Measurements from ENCODE around the gene LRFN2. TPM values are rescaled to one million over a fixed set of nuclear protein-coding genes. Genes with fewer than 3 reads are reported as not detected.

Gene LRFN2
- not detected for total RNA-seq
- not detected for polyA plus RNA-seq (ENCODE audit: insufficient read depth, low read depth, low replicate concordance)
- long read RNA-seq, donor 1, partial matches to known transcripts: 0 of 1 reads
- long read RNA-seq, donor 1, other reads (novel, unspliced or antisense): 0 of 1 reads
- long read RNA-seq, donor 2: 0 reads
- long read RNA-seq, donor 3: 0 reads
- long read RNA-seq, donor 4: 0 reads
- long read RNA-seq, donor 5: 0 reads
- long read RNA-seq, donor 6: 0 reads
- long read RNA-seq, donor 7: 0 reads
- long read RNA-seq, donor 8: 0 reads
- long read RNA-seq, donor 9: 0 reads
- long read RNA-seq, donor 10, partial matches to known transcripts: 0 of 1 reads
- long read RNA-seq, donor 10, other reads (novel, unspliced or antisense): 0 of 1 reads

DNA sequence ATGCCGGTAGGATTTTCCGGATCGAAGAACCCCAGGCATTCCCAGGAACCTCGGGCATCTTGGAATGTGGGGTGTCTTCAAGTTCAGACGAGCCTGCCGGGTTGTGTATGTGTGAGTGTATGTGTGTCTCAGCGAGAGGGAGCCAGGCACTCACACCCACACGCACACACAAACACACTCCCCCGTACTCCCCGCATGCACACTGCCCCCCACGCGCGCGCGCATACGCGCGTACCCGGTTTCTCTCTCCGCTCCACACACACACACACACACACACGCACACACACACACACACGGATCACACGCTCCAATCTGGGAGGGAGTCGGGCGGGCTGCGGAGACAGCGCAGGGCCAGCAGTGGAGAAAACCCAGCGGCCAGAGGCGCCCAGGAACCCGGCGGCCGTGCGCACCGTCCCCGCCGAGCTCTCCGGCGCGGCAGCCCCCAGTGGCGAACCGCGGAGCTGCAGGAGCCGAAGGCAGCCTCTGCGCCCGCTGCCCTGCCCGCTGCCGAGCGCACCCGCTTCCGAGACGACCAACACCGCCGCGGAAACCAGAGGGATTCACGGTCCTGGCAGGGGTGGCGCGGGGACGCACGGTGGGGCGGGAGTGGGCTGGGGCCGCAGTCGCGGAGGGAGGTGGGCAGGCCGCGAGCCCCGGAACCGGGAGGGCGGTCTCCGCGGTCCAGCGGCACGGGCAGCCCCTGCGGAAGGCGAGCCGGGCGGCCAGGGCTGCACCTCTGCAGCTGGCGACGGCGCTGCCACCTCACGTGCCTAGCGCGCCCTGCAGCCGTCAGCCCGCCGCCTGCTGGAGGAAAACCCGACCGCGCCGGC lies at the start of gene LRFN2:
LRFN2 (minus strand) TSS at position 125 of the 830 bp plus-strand sequence.
- H3K9ac ChIP-seq (ENCODE audit: low read length in 3 of 3): peak within 1 kb of the TSS in 1 of 3 donors; percentile 26
- no peaks in the 10 kb centered on the region for H3K36me3 ChIP-seq (ENCODE audit: control insufficient read depth in 2 of 3, insufficient read depth in 3 of 3, low read length in 3 of 3)
- H3K27me3 ChIP-seq (ENCODE audit: control insufficient read depth, insufficient read depth, low read length): peaks cover 5% of the 10 kb centered on the region
- no peak within 1 kb of the TSS for H3K27ac ChIP-seq (ENCODE audit: low read depth in 2 of 2, low read length in 2 of 2)
- H3K4me3 ChIP-seq (ENCODE audit: low read length in 3 of 3): peak within 1 kb of the TSS; percentile 6 to 63 (median 63)
- intact Hi-C loops (cut with DNase I): no loop called here
- H3K9me3 ChIP-seq (ENCODE audit: control insufficient read depth in 2 of 3, insufficient read depth in 1 of 3, low read length in 3 of 3): no peaks in the 10 kb centered on the region
- H3K4me1 ChIP-seq (ENCODE audit: control insufficient read depth in 2 of 3, insufficient read depth in 2 of 3, low read depth in 1 of 3, low read length in 3 of 3): peaks cover 0 to 6% (median 4%) of the 10 kb centered on the region in 3 donors
- DNase-seq (peak; percentile 89 to 92 (median 91)), FAIRE-seq (no peak)
- TF ChIP-seq, protein P1, sequence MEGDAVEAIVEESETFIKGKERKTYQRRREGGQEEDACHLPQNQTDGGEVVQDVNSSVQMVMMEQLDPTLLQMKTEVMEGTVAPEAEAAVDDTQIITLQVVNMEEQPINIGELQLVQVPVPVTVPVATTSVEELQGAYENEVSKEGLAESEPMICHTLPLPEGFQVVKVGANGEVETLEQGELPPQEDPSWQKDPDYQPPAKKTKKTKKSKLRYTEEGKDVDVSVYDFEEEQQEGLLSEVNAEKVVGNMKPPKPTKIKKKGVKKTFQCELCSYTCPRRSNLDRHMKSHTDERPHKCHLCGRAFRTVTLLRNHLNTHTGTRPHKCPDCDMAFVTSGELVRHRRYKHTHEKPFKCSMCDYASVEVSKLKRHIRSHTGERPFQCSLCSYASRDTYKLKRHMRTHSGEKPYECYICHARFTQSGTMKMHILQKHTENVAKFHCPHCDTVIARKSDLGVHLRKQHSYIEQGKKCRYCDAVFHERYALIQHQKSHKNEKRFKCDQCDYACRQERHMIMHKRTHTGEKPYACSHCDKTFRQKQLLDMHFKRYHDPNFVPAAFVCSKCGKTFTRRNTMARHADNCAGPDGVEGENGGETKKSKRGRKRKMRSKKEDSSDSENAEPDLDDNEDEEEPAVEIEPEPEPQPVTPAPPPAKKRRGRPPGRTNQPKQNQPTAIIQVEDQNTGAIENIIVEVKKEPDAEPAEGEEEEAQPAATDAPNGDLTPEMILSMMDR (IDR thresholded peaks at IDR 0.05; ENCODE audit: borderline replicate concordance, extremely low read depth, insufficient read depth): peak; percentile 74

DNA sequence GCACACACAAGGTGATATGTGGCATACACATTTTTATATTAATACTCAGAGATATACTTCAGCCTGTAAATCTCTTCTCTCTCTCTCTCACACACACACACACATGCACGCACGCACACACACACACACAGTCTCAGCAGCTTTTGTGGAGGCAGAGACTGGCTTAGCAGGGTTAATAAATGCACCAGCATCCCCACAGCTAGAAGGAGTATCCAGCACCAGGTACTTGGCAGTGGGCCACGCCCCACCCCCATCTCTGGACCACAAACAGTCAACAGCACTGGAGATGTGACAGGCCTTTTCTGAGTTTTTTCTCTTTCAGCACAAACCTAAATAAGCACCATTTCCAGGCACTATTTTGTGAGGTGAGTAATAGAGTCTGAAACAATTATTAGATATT lies 47.3 kb upstream of the LRFN2 start:
- TF ChIP-seq, protein P1 (IDR thresholded peaks at IDR 0.05; ENCODE audit: borderline replicate concordance, extremely low read depth, insufficient read depth): no peak
- no peak overlapping the region for H3K4me3 ChIP-seq (ENCODE audit: low read length in 3 of 3)
- H3K4me1 ChIP-seq (ENCODE audit: control insufficient read depth in 2 of 3, insufficient read depth in 2 of 3, low read depth in 1 of 3, low read length in 3 of 3): no peaks in the 10 kb centered on the region
- H3K27me3 ChIP-seq (ENCODE audit: control insufficient read depth, insufficient read depth, low read length): no peaks in the 10 kb centered on the region
- FAIRE-seq: no peak
- H3K9me3 ChIP-seq (ENCODE audit: control insufficient read depth in 2 of 3, insufficient read depth in 1 of 3, low read length in 3 of 3): no peaks in the 10 kb centered on the region
- H3K36me3 ChIP-seq (ENCODE audit: control insufficient read depth in 2 of 3, insufficient read depth in 3 of 3, low read length in 3 of 3): no peaks in the 10 kb centered on the region
- no peak overlapping the region for H3K9ac ChIP-seq (ENCODE audit: low read length in 3 of 3)
- DNase-seq: peak in 1 of 5 donors; percentile 32
- no peak overlapping the region for H3K27ac ChIP-seq (ENCODE audit: low read depth in 2 of 2, low read length in 2 of 2)
- intact Hi-C loops (cut with DNase I): no loop called here

DNA sequence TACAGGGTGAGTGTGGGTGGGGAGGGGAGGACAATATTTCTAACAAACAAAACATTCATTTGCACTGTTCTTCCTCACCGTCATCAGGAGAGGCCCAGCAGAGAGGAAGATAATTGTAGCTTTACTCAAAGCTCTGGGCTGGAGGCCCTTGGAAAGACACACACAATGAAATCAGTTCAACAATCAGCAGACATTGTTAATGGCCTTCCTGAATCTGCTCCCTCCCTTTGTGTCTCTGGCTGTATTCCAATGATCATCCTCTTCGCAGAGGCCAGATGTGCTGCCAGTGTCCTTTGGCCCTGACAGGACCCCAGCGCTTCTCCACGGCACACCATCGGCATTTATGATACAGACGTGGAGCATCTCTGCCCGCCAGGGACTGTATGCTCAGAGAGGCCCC lies 44.6 kb upstream of the LRFN2 start:
- no peaks in the 10 kb centered on the region for H3K4me1 ChIP-seq (ENCODE audit: control insufficient read depth in 2 of 3, insufficient read depth in 2 of 3, low read depth in 1 of 3, low read length in 3 of 3)
- H3K36me3 ChIP-seq (ENCODE audit: control insufficient read depth in 2 of 3, insufficient read depth in 3 of 3, low read length in 3 of 3): no peaks in the 10 kb centered on the region
- no peak overlapping the region for H3K4me3 ChIP-seq (ENCODE audit: low read length in 3 of 3)
- H3K9me3 ChIP-seq (ENCODE audit: control insufficient read depth in 2 of 3, insufficient read depth in 1 of 3, low read length in 3 of 3): no peaks in the 10 kb centered on the region
- DNase-seq (no peak), FAIRE-seq (no peak)
- no peak overlapping the region for H3K9ac ChIP-seq (ENCODE audit: low read length in 3 of 3)
- no peak overlapping the region for H3K27ac ChIP-seq (ENCODE audit: low read depth in 2 of 2, low read length in 2 of 2)
- H3K27me3 ChIP-seq (ENCODE audit: control insufficient read depth, insufficient read depth, low read length): no peaks in the 10 kb centered on the region
- intact Hi-C loops (cut with DNase I): no loop called here
- TF ChIP-seq, protein P1 (IDR thresholded peaks at IDR 0.05; ENCODE audit: borderline replicate concordance, extremely low read depth, insufficient read depth): no peak

Measured in kidney (tissue), 22 donors.